Middle frontal gyrus (tissue), 1 donor: ENCODE measurements around the gene REXO2.

Experiments
- DNase-seq: peaks from one replicate; pipeline ENCODE4 v3.0.0-alpha.2; 2015; ENCODE audit warnings: low spot score; ENCODE audit errors: extremely low spot score

REXO2 gene

DNA sequence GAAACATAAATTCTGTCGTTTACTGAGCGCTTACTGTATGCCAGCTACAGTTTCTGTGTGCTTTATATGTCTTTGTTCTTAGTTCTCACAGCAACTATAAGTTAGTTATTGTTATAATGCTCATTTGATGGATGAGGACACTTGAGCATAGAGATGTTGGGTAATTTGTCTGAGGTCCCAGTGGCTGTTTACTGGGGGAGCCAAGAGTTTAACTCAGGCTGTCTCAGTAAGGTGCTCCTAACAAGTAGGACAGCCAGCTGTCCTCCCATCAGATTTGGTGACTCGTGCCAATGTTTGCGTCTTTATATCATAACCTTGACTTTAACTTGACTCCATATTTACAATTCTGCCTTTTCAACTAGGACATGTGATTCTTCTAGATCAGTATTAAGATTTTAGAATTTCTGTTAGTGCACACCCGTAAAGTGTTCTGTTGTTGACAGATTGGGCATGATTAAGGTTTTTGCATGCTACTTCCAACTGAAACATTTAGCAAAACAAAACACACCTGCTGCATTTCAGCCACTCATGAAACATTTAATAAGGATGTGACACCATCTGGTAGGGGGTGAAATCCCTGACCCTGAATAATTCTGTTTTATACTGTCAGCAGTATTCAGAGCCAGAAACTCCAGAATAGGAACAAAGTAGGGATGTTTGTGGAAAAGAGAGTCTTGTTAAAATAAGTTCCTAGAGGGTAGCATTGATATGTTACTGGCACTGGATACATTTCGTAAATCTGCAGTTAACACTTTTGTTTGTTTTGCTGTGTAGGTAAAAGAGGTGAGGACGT lies 1.9 kb downstream of the REXO2 start:
- no peak for DNase-seq

GRCh38 chr11:114441921-114442320 lies 2.7 kb downstream of the REXO2 start:
- DNase-seq = no peak

- DNase-seq = no peak
Measured at GRCh38 chr11:114442536-114442935, 3.3 kb downstream of the REXO2 start.

GRCh38 chr11:114447444-114447843 lies 8.2 kb downstream of the REXO2 start:
- DNase-seq = no peak

DNA sequence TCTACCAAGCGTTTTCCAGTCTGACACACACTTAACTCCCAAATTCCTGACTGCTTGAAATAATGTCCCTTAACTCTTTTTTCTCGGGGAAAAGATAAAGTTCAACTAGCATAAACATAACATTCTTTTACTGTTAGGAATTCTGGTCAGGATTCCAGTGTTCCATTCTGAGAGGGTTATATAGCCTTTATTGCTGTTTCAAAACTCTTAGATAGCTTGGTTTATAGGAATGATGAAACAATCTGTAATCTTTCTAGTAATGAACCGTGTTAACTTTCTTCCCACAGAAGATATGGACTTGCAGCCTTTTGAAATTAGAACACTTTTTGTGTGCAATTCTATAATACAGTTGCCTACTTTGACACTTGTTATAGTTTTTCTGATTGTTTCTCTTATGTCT lies 8.6 kb downstream of the REXO2 start:
- no peak for DNase-seq

GRCh38 chr11:114448749-114449482 lies 9.6 kb downstream of the REXO2 start:
- DNase-seq = no peak

DNA sequence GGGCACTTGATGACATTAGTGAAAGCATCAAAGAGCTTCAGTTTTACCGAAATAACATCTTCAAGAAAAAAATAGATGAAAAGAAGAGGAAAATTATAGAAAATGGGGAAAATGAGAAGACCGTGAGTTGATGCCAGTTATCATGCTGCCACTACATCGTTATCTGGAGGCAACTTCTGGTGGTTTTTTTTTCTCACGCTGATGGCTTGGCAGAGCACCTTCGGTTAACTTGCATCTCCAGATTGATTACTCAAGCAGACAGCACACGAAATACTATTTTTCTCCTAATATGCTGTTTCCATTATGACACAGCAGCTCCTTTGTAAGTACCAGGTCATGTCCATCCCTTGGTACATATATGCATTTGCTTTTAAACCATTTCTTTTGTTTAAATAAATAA lies 10.6 kb downstream of the REXO2 start:
- no peak for DNase-seq

DNA sequence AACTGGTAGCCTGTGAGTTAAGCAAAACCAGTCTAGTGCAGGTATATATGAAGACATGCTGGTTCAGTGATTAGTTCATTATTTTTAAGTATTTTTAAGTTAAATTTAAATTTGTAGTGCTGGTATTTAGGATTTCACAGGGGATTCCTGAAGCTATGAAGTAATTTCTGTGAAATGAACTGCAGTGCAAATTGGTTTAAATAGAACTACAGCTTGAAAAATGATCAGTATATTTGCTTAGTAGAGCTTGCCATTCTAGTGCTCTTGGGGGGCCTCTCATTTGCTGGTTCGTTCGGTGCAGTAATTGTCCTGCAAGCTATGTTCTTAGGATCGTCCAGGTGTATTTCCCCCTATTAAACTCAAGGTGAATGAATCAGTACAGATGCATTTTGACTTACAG lies 13.1 kb downstream of the REXO2 start:
- no peak for DNase-seq

GRCh38 chr11:114463999-114464398 lies 24.7 kb downstream of the REXO2 start:
- no peak for DNase-seq

DNA sequence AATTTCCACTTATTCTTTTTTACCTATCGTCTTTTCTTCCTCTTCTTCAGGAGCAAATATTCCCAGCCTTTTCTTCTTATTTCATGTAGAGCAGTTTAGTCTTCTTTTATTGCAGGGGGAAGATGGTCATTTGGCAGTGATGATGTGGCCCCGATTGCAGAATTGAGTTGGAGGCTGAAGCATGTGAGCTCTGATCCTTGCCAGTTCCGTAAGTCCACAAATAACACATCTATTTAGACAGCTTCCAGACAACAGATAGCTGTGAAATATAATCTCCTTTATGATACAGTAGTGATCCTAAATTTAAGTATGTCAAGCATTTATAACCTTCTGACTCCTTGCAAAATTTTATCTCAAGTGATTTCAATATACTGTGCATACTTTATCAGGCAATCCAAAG lies 27.5 kb downstream of the REXO2 start:
- DNase-seq = no peak

DNA sequence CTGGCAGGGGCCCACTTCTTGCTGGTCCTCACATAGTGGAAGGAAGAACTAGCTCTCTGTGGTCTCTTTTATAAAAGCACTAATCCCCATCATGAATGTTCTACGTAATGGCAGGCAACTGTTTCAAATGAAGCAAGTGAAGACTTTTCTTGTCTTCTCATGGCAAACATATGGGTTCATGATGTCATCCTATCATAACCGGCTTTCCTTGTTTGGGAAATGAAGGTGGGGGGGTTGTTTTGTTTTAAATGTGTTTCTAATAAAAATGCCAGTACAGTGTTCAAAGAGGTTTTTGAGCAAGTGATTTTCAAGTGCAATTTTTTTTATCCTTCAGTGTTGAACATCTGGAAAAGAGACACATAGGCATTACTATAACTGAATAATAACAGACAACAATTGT lies 33.4 kb downstream of the REXO2 start:
- DNase-seq = no peak

- no peak for DNase-seq
Measured at GRCh38 chr11:114478001-114478410, 38.7 kb downstream of the REXO2 start.

DNA sequence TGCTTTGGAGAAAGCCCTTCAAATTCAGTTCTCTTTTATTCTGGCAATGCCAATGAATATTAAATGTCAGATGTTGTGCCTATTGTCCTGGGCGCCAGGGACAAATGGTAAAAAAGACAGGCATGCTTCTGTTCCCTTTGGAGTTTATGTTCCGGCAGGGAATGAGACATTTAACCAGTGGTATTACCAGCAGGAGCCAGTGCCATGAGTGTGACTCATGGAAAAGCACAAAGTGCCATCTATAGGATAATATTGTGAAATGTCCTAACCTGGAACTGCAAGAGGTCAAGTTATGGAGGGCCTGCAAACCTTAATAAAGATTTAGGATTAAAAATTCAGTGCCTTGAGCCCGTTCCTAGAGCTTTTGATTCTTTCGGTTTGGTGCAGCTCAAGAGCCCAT lies 39.5 kb downstream of the REXO2 start:
- no peak for DNase-seq

DNA sequence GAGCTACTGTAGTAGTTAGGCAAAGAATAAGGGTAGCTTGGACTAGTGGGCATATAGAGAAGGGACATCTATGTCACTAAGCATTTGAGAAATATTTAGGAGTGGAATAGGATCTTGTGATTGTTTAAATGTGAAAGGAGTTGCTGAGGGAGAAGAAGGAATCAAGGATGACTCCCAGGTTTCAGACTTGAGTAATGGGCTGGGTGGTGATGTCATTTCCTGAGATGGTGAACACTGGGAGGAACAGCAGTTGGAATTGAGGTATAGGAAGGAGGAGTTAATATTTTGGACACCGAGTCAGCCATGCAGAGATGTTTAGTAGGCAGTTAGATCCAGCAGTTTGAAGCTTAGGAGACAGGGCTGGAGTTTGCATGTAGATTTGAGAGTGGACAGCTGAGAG lies 40.1 kb downstream of the REXO2 start:
- no peak for DNase-seq

- DNase-seq = no peak
Measured at GRCh38 chr11:114482114-114482513, 42.8 kb downstream of the REXO2 start.

DNA sequence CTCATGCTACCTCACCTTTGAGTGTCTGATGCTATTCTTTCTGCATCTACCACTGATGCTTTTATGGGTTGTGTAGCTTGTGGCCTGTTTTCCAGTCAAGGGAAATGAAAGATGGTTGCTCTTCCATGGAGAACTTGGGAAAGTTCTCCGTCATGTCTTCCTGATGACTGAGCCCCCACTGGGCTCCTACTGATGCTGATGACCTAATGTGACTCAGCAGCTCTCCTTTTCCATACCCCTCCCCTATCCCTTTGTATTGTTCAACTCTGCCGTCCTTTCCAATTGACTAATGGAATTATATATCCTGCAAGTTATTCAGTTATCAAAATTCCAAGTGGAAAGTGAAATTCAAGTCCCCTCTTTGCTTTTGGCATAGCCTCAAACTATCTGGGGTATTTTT lies 44.7 kb downstream of the REXO2 start:
- no peak for DNase-seq

- DNase-seq = no peak
Measured at GRCh38 chr11:114496915-114497314, 57.6 kb downstream of the REXO2 start.

GRCh38 chr11:114499756-114500155 lies 60.5 kb downstream of the REXO2 start:
- DNase-seq = no peak
